ENCODE data around the gene PNPLA8.

Gene PNPLA8

DNA sequence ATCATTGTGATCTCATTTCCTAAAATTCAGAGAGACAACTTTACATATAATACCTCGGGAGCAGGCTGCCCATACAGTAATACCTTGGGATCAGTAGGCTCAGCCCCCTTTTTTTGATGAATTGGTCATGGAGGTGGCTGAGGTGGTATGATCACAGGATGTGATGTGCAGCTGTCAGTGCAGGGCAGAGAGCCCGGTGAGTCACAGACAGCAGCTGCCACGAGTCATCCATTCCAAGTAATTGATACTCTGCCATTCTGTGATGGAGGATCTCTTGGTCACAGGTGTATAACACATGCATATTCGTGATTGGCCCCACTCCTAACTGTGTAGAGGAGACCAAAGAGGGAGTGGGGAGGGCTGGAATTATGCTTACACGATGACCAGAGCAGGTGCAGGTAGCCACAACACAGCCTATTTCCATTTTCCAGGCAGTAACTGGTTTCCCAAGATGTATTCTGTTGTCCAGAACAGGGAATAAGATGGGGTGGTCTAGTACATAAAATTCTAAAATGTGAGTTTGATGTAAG, 83.8 kb downstream of the PNPLA8 start:
- no peak for DNase-seq (ENCODE audit: low spot score)

DNA sequence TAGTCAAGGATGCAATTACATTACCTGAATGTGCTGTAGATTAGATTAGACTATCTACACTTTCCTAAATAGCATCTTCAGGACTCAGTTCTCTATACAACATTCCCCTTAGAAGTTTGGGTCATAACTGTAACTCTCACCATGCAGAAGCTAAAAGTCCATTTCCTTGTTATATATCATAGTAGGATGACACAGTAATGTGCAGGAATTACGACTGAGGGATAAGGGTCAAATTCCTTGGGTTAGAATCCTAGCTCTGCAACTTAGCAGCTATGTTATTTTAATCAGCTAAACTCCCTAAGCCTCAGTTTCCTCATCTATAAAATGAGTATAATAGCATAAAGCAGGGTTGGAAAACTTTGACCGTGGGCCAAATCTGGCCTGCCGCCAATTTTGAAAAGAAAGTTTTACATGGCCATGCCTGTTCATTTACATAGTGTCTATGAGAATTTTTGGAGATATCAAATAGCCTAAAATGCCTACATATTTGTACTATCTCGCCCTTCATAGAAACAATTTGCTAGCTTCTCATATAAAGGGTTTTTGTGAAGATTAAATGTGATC, 84.5 kb downstream of the PNPLA8 start:
- no peak for DNase-seq (ENCODE audit: low spot score)

GRCh38 chr7:108440613-108441012, 85.3 kb downstream of the PNPLA8 start:
- DNase-seq (ENCODE audit: low spot score) = no peak

GRCh38 chr7:108436906-108437305, 89.0 kb downstream of the PNPLA8 start:
- DNase-seq (ENCODE audit: low spot score) = no peak

- DNase-seq (ENCODE audit: low spot score) = no peak
Measured at GRCh38 chr7:108434010-108434409, 91.9 kb downstream of the PNPLA8 start.

DNA sequence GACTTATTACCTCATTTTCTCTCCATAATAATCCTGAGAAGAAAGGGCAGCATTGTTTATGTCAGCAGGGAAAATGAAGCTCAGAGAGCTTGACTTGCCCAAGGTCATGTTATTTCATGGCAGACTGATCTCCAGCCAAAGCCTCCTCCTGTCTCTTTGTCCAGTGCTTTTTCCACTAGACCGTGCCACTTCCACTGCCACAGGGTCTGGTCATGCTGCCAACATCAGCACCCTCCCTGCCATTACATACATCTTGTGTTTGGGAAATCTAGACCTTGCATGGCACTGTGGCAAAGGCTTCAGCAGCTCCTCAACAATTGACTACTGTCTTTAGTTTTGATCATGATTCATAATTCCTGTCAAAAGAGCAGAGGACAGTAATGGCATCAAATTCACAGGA, 94.8 kb downstream of the PNPLA8 start:
- no peak for DNase-seq (ENCODE audit: low spot score)

DNA sequence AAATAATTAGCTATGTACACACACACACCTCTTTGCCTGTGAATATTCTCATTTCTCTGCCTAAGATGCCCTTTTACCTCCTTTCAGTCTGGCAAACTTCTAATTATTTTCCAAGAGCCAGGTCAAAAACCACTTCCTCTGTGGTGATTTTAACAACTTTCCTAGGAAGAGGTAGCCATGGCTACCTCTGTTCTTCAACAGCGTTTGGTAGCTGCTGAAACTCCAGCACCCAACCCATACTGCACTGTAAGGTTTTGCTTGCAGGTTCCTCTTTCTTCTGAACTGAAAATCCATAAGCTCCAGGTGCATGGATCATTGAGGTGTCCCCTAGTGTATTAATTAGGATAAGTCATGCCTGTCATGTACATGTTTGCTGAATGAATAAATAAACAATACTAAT, 95.3 kb downstream of the PNPLA8 start:
- no peak for DNase-seq (ENCODE audit: low spot score)

DNA sequence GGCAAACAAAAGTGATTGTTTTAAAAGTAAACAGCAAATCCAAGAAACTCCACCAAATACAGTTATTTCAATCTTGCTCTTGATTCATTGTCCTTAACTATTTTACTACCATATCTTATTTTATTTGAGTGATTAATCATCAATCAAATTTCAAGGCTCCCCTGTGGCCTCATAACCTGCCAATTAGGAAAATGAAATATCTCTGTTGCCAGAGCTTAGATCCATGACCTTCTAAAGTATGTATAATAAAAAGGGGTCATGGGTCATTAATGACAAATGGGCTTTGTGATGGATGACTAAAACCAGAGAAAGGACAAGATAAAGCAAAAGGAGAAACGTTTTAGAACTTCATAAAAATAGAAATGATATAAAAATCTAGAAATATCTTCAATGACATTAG, 98.2 kb downstream of the PNPLA8 start:
- no peak for DNase-seq (ENCODE audit: low spot score)

- no peak for DNase-seq (ENCODE audit: low spot score)
Measured at GRCh38 chr7:108425714-108426275, 100.1 kb downstream of the PNPLA8 start.

GRCh38 chr7:108424013-108424412, 101.9 kb downstream of the PNPLA8 start:
- DNase-seq (ENCODE audit: low spot score) = no peak

- no peak for DNase-seq (ENCODE audit: low spot score)
Measured at GRCh38 chr7:108423089-108423989, 102.6 kb downstream of the PNPLA8 start.

- no peak for DNase-seq (ENCODE audit: low spot score)
Measured at GRCh38 chr7:108421720-108422331, 104.1 kb downstream of the PNPLA8 start.

All from hematopoietic multipotent progenitor cell treated with erythropoietin and hydrocortisone succinate and interleukin-3 and kit ligand, for 17 days (in vitro differentiated cells).